SK-N-SH (cell line): ENCODE results near the gene POFUT2. TPM values are rescaled to one million over a fixed set of nuclear protein-coding genes. Genes with fewer than 3 reads are reported as not detected.

Experiments
- CTCF ChIA-PET: fragments of 300-600, 350-600 bp; formaldehyde crosslinking; extraction: SDS; loops from one replicate; lab custom pipeline; 2021; lab: Yijun Ruan, JAX
- POLR2A ChIA-PET: fragments of 350-600 bp; sonication (Branson Sonifier 250); formaldehyde crosslinking; extraction: SDS; loops from one replicate; lab custom pipeline; 2020; ENCODE audit warnings: antibody characterized with exemption, inconsistent platforms; lab: Yijun Ruan, JAX
- DNase-seq: peaks from one replicate; pipeline ENCODE4 v3.0.0; 2012
- H2AFZ ChIP-seq: fragments of 200-600 bp; sonication (generic); 2 replicates; pipeline ENCODE4 v1.8.1; 2016; ENCODE audit warnings: antibody characterized with exemption, mild to moderate bottlenecking, low read depth
- H3F3A ChIP-seq: fragments of 200-600 bp; sonication (generic); replicated peaks from 2 replicates; pipeline ENCODE3; 2016; ENCODE audit warnings: antibody characterized with exemption, mild to moderate bottlenecking; ENCODE audit not compliant: insufficient read depth
- H3K27ac ChIP-seq, 2 experiments: fragments of 200-500 bp in 1 of 2; fragments of 200-600 bp in 1 of 2; sonication (Bioruptor generic) in 1 of 2; sonication (generic), shearing (Covaris generic) in 1 of 2; 2 replicates each; pipeline versions ENCODE4 v1.5.1 to v1.6.1; 2014 to 2016; ENCODE audit warnings: low read depth in 2 of 2, inconsistent platforms in 1 of 2, low read length in 1 of 2, mild to moderate bottlenecking in 1 of 2, mixed read lengths in 1 of 2
- H3K27me3 ChIP-seq: fragments of 200-600 bp; sonication (generic), shearing (Covaris generic); 2 replicates; pipeline ENCODE4 v1.6.1; 2016; ENCODE audit warnings: mixed run types; ENCODE audit not compliant: insufficient read depth
- H3K36me3 ChIP-seq, 2 experiments: fragments of 200-500 bp in 1 of 2; fragments of 200-600 bp in 1 of 2; sonication (Bioruptor generic) in 1 of 2; sonication (generic) in 1 of 2; replicated peaks in 1 of 2; 2 replicates each; pipeline versions ENCODE3 to v1.5.1; 2014 to 2016; ENCODE audit warnings: low read length in 1 of 2, mild to moderate bottlenecking in 1 of 2; ENCODE audit not compliant: insufficient read depth in 2 of 2, control insufficient read depth in 1 of 2
- H3K4me1 ChIP-seq, 2 experiments: fragments of 200-500 bp in 1 of 2; fragments of 200-600 bp in 1 of 2; sonication (Bioruptor generic) in 1 of 2; sonication (generic), shearing (Covaris generic) in 1 of 2; 2 replicates each; pipeline versions ENCODE4 v1.5.1 to v1.6.1; 2014 to 2016; ENCODE audit warnings: low read depth in 1 of 2, low read length in 1 of 2, mixed run types in 1 of 2; ENCODE audit not compliant: insufficient read depth in 2 of 2, control insufficient read depth in 1 of 2
- H3K4me2 ChIP-seq: fragments of 200-600 bp; sonication (generic), shearing (Covaris generic); 2 replicates; pipeline ENCODE4 v1.6.1; 2017; ENCODE audit warnings: mixed run types
- H3K4me3 ChIP-seq, 2 experiments: fragments of 200-500 bp in 1 of 2; fragments of 200-600 bp in 1 of 2; sonication (Bioruptor generic) in 1 of 2; sonication (generic), shearing (Covaris generic) in 1 of 2; 2 replicates each; pipeline versions ENCODE4 v1.5.1 to v1.8.1; 2014 to 2016; ENCODE audit warnings: low read depth in 2 of 2, inconsistent platforms in 1 of 2, low read length in 1 of 2, mild to moderate bottlenecking in 1 of 2, mixed read lengths in 1 of 2, moderate library complexity in 1 of 2
- H3K79me2 ChIP-seq: fragments of 200-600 bp; sonication (generic); 2 replicates; pipeline ENCODE4 v1.8.1; 2017; ENCODE audit warnings: mild to moderate bottlenecking; ENCODE audit not compliant: insufficient read depth
- H3K9ac ChIP-seq: fragments of 200-600 bp; sonication (generic); 2 replicates; pipeline ENCODE4 v1.6.1; 2017; ENCODE audit warnings: mixed run types
- H3K9me2 ChIP-seq: fragments of 200-600 bp; sonication (generic); 2 replicates; pipeline ENCODE4 v1.6.1; 2017; ENCODE audit warnings: mixed run types
- H3K9me3 ChIP-seq: fragments of 200-600 bp; sonication (generic); 2 replicates; pipeline ENCODE4 v1.6.1; 2017; ENCODE audit warnings: mixed run types, mild to moderate bottlenecking, moderate library complexity
- H4K20me1 ChIP-seq: fragments of 200-600 bp; sonication (generic); 2 replicates; pipeline ENCODE4 v1.6.1; 2017; ENCODE audit warnings: mild to moderate bottlenecking, mixed run types; ENCODE audit not compliant: insufficient read depth
- IRF3 ChIP-seq: fragments of 150-350 bp; IDR thresholded peaks from 2 replicates; pipeline ENCODE4 v1.6.1; 2016; ENCODE audit warnings: mild to moderate bottlenecking, low read depth, low read length
- SIN3A ChIP-seq: IDR thresholded peaks from 2 replicates; pipeline ENCODE4 v1.6.1; 2012; ENCODE audit warnings: low read depth, mild to moderate bottlenecking, low read length, moderate library complexity, borderline replicate concordance
- SMC3 ChIP-seq: IDR thresholded peaks from 2 replicates; pipeline ENCODE4 v1.6.1; 2012; ENCODE audit warnings: low read depth, low read length, improper control_type of control experiment
- USF2 ChIP-seq: fragments of 150-350 bp; IDR thresholded peaks from 2 replicates; pipeline ENCODE4 v1.6.1; 2017; ENCODE audit warnings: antibody characterized with exemption, low read length, low read depth, borderline replicate concordance
- YY1 ChIP-seq: IDR thresholded peaks from 2 replicates; pipeline ENCODE4 v1.4.0; 2012; ENCODE audit warnings: low read depth, mild to moderate bottlenecking
- WGBS: methylation state at CpG from one replicate; pipeline ENCODE4 v1.1.6; 2017; ENCODE audit warnings: low lambda C conversion rate; 5-methylcytosine and 5-hydroxymethylcytosine counted together
- polyA plus RNA-seq, 3 experiments: library from polyadenylated mRNA; depleted of rRNA; stranded (reverse); fragments of >200 nt; gene quantifications; 2 replicates each; pipeline ENCODE4 v1.2.3, GENCODE V29; 2012
- TF ChIP-seq, protein P1 (sequence below): IDR thresholded peaks from 2 replicates; pipeline ENCODE4; 2012
- TF ChIP-seq, protein P2 (sequence below): IDR thresholded peaks from 2 replicates; pipeline ENCODE4 v1.4.0; 2012; ENCODE audit warnings: low read depth, borderline replicate concordance

The POFUT2 gene
- polyA plus RNA-seq, 1 of the 3 experiments (the other 2 are of a cell fraction): 53.3 TPM

DNA sequence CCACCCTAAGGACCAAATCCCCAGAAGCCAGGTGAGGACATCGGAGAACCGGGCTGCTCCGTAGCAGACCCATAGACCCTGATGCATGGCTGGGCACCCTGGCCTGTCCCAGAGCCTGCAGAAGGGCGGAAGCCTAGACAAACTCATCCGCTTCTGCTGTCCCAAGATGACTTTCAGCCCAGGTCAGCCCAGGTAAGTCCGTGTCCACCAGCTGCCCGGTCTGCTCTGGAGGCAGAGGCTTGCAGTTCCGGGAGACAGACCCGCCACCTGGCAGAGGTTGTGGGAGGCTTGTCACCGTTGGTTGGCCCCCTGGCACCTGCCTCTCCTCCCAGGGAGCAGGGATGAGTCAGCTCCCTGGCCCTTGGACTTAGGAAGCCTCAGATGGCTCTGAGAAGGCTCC lies 22.8 kb upstream of the POFUT2 start (continued):
- TF ChIP-seq SMC3 (no peak), USF2 (no peak)
- TF ChIP-seq, protein P1, sequence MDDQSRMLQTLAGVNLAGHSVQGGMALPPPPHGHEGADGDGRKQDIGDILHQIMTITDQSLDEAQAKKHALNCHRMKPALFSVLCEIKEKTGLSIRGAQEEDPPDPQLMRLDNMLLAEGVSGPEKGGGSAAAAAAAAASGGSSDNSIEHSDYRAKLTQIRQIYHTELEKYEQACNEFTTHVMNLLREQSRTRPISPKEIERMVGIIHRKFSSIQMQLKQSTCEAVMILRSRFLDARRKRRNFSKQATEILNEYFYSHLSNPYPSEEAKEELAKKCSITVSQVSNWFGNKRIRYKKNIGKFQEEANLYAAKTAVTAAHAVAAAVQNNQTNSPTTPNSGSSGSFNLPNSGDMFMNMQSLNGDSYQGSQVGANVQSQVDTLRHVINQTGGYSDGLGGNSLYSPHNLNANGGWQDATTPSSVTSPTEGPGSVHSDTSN: no peak
- TF ChIP-seq, all 33 proteins: peak for 0

- DNase-seq: no peak
- H3K4me1 ChIP-seq: peaks cover 3 to 16% of the 10 kb centered on the region in 2 experiments; a peak in 2 of 4 replicates
- H3K9ac ChIP-seq: no peak overlapping the region
- H2AFZ ChIP-seq: no peak overlapping the region
- H3K4me2 ChIP-seq: no peak overlapping the region; the same call in 1 of the 2 replicates
- no peaks in the 10 kb centered on the region for H3K9me2 ChIP-seq
- H3K79me2 ChIP-seq: no peaks in the 10 kb centered on the region
- no peaks in the 10 kb centered on the region for H3K36me3 ChIP-seq
- H3K9me3 ChIP-seq: no peaks in the 10 kb centered on the region
- H3K27ac ChIP-seq: peak overlapping the region in 1 of 2 experiments; percentile 86; a peak in 2 of 4 replicates
- no peak overlapping the region for H3K4me3 ChIP-seq
- peaks cover 7% of the 10 kb centered on the region for H3F3A ChIP-seq
- no peaks in the 10 kb centered on the region for H3K27me3 ChIP-seq
- ChIA-PET POLR2A (no interaction called here), CTCF (interaction anchor here (0.9 to 1.4 kb wide), 4 partner anchors 16 to 170 kb away, joined by 3 to 4 read pairs (median 3); no protein-coding TSS in a partner anchor)
- WGBS: 79% methylated on average over 3 of the region's 3 CpGs
- no peaks in the 10 kb centered on the region for H4K20me1 ChIP-seq
- no peak for TF ChIP-seq IRF3
- TF ChIP-seq YY1: no peak
- TF ChIP-seq, protein P2, sequence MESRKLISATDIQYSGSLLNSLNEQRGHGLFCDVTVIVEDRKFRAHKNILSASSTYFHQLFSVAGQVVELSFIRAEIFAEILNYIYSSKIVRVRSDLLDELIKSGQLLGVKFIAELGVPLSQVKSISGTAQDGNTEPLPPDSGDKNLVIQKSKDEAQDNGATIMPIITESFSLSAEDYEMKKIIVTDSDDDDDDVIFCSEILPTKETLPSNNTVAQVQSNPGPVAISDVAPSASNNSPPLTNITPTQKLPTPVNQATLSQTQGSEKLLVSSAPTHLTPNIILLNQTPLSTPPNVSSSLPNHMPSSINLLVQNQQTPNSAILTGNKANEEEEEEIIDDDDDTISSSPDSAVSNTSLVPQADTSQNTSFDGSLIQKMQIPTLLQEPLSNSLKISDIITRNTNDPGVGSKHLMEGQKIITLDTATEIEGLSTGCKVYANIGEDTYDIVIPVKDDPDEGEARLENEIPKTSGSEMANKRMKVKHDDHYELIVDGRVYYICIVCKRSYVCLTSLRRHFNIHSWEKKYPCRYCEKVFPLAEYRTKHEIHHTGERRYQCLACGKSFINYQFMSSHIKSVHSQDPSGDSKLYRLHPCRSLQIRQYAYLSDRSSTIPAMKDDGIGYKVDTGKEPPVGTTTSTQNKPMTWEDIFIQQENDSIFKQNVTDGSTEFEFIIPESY: no peak
- no peak for TF ChIP-seq SIN3A
- TF ChIP-seq, protein P1: no peak
Measured at GRCh38 chr21:45309987-45310381, 22.3 kb upstream of the POFUT2 start.
